Measurements from ENCODE around the gene SRC.

Gene SRC

GRCh38 chr20:37349517-37350491 is 3.9 kb downstream of the SRC start:
- in situ Hi-C loops (cut with HindIII; ENCODE audit: low sequenced_read_pairs): loop anchor here (5.0 kb wide), 1 partner anchor 83 kb away; no protein-coding TSS in a partner anchor

DNA sequence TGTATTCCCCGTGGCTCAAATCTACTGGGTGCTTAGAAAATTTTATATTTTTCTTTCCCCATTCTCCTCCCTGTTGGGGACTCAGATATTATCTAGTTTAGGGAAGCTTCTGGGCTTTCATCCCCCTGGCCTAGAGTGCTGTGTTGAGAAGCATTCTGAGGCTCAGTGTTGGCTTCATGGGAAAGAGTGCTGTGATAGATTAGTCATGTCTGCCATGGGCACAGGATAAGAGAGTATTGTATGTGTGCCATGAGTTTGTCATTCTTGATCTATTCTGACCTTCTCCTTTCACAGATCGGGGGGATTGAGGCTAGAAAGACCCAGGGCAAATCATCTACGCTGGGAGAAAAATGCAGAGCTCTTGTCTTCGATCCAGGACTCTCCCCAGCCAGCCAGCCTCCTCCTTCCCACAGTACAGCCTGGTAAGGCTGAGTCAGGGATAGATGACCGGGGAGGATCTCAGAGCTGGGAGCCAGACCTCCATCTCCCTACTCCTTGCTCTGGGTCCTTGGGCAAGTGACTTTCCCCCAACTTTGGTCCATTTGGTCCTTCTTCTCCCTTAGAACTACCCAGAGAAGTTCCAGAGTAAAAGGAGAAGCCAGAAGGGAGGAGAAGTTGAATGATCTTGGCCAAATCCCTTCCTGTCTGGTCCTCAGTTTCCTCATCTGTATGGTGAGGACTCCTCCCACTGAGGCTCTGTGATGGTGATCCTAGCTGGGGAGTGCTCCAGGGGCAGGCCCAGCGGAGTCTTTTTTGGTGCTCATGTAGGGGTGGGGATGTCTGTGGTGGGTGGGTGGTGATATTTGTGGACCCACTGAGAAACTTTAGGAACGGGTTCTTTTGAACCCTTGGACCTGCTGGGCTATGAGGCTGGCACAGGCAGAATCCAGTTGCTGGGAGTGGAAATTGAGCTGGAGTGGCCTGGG is 5.0 kb downstream of the SRC start:
- in situ Hi-C loops (cut with HindIII; ENCODE audit: low sequenced_read_pairs): loop anchor here (5.0 kb wide), 1 partner anchor 84 kb away; no protein-coding TSS in a partner anchor

- in situ Hi-C loops (cut with HindIII; ENCODE audit: low sequenced_read_pairs): loop anchor here (5.0 kb wide), 1 partner anchor 85 kb away; no protein-coding TSS in a partner anchor
These were observed 6.0 kb downstream of the SRC start for GRCh38 chr20:37351689-37352607.

- in situ Hi-C loops (cut with HindIII; ENCODE audit: low sequenced_read_pairs): loop anchor here (5.0 kb wide), 1 partner anchor 85 kb away; no protein-coding TSS in a partner anchor
These were observed 6.7 kb downstream of the SRC start for GRCh38 chr20:37352608-37352980.

- in situ Hi-C loops (cut with HindIII; ENCODE audit: low sequenced_read_pairs): loop anchor here (5.0 kb wide), 1 partner anchor 86 kb away; no protein-coding TSS in a partner anchor
These were observed 7.4 kb downstream of the SRC start for GRCh38 chr20:37353285-37353849.

GRCh38 chr20:37354210-37355195 is 8.6 kb downstream of the SRC start:
- in situ Hi-C loops (cut with HindIII; ENCODE audit: low sequenced_read_pairs): loop anchor here (5.0 kb wide), 1 partner anchor 87 kb away; no protein-coding TSS in a partner anchor

DNA sequence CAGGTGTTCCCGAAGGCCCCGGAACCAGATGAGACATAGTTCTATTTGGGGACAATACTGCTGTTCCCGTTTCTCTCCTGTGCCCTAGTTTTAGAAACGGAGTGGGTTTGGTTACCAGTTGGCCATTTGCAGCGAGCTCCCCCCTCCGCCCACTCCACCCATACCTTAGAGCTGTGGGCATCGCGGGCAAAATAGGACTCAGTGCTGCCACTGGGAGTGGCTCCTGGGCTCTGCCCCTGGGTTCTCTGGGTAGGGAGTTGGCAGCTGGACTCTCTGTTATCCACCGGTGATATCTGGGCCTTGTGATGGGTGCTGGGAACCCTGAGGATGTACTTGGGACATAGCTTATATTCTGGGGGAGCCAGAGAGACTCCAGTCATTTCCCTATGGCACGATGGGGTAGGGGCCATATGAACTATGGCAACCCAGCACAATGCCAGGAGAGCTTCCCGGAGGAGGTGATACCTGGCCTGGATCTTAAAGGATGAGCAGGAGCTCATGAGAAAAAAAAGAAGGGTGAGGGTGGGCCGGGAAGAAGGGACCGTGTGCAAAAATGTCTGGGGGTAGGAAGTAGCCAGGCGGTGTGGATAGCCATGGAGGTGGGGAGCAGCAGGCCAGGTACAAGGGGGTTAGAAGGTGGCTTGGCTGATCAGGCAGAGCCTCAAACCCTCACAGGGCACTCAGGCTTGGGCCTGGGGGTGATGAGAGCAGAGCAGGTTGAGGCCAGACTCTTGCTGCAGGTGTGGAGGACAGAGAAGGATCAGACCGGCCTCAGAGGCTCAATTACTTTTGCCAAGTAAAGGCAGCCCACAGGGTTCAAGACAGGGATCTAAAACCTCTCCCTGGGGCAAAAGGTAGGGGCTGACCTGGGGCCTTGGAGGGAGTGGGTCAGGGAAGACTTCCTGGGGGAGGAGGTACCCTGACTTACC is 9.6 kb downstream of the SRC start:
- in situ Hi-C loops (cut with HindIII; ENCODE audit: low sequenced_read_pairs): no loop called here

DNA sequence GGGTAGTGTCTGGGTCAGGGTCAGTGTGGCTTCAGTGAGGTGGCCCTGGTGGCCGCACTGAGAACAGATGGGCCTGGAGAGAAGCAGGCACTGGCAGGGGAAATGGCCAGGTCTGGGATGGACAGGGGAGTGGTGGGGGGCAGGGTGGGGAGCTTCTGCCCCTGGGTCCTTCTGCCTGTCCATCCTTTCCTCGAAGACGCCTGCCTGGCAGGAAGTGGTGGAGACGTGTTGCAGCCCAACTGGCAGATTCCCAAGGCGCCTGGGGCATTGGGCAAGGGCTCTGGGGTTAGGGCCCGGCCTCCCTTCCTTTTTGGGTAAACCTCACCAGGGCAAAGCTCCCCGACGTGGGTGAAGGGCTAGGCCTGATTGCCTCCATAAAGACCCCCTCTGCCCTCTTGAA is 10.4 kb downstream of the SRC start:
- in situ Hi-C loops (cut with HindIII; ENCODE audit: low sequenced_read_pairs): no loop called here

DNA sequence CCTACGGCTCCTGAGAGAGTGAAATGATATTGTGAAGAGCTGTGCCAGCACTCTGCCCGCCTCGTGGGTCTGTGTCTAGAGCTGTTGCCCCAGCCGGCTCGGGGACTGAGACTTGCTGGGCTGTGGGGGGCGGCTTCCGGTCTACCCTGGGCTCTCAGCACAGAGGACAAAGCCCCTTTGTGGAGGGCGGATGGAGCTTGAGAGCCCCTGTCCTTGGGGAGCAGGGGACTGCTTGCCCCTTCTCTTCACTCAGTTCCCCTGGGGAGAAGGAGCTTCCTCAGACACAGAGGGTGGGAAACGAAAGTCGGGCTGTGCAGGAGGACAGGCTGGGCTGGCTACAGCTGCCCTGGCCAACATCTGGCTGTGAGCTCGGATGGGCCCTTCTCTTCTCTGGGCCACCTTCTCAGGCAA is 11.0 kb downstream of the SRC start:
- in situ Hi-C loops (cut with HindIII; ENCODE audit: low sequenced_read_pairs): no loop called here

- in situ Hi-C loops (cut with HindIII; ENCODE audit: low sequenced_read_pairs): no loop called here
These were observed 11.8 kb downstream of the SRC start for GRCh38 chr20:37357481-37358365.

DNA sequence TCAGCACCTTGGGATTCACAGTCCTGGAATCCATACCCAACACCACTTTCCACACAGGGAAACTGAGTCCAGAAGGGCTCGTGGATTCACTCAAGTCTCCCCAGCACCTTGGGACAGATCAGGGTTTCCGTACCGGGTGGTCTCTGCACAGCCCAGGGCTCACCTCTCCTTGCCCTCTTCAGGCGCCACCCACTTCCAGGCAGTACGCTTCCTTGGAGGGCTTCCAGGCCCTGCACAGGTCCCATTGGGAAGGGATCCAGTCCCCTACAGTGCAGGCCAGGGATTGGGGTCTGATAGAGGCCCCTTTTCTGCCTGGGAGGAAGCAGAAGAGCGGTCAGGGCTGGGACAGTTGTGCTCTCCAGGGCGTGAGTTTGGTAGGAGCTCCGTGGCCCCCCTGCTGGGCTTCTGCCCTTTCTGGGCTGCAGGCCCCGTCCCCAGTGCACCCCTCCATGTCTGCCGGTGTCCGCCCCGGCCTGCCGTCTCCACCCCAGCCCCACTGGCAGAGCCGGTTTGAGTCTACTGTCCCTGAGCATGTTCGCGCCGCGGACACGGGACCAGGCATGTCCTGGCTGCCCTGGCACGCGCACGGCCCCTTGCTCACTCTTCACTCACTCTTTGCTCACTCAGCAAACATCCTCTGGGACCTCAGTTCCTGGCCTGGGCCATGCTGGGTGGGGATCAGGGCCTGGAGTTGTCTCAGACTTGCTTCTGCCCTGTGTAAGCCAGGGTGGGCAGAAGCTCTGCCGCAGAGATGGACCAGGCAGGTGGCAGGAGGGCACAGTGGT is 12.6 kb downstream of the SRC start:
- in situ Hi-C loops (cut with HindIII; ENCODE audit: low sequenced_read_pairs): no loop called here

DNA sequence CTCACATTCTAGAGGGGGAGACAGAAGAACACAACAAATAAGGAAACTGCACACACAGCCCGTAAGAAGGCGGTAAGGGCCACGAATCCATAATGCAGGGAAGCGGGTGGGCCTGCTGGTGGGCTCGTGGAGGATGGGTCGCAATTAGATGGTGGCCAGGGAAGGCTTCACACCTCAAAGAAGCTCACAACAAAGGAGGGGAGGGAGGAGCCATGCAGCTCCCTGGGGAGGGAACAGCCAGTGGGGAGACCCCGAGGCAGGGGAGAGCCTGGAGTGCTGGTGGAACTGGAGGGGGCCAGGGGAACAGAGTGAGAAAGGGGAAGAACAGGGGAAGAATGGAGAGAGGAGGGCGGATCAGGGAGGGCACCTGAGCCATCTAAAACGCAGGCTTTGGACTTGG is 13.4 kb downstream of the SRC start:
- in situ Hi-C loops (cut with HindIII; ENCODE audit: low sequenced_read_pairs): no loop called here

DNA sequence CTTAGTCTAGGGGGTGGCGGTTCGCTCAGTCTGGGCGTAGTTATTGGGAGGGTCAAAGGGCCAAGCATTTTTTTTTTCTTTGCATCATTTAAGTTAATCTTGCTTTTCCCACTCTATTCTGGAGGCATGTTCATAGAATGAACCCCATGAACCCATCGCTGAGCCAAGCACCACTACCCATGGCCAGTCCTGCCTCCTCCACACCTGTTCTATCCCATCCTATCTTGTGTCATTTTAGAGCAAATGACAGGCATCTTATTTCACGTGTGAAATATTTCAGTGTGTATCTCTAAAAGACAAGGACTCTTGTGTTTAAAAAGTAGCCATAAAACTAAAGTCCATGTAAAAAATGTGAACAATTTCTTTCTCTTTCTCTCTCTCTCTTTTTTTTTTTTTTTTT is 13.9 kb downstream of the SRC start:
- in situ Hi-C loops (cut with HindIII; ENCODE audit: low sequenced_read_pairs): no loop called here

DNA sequence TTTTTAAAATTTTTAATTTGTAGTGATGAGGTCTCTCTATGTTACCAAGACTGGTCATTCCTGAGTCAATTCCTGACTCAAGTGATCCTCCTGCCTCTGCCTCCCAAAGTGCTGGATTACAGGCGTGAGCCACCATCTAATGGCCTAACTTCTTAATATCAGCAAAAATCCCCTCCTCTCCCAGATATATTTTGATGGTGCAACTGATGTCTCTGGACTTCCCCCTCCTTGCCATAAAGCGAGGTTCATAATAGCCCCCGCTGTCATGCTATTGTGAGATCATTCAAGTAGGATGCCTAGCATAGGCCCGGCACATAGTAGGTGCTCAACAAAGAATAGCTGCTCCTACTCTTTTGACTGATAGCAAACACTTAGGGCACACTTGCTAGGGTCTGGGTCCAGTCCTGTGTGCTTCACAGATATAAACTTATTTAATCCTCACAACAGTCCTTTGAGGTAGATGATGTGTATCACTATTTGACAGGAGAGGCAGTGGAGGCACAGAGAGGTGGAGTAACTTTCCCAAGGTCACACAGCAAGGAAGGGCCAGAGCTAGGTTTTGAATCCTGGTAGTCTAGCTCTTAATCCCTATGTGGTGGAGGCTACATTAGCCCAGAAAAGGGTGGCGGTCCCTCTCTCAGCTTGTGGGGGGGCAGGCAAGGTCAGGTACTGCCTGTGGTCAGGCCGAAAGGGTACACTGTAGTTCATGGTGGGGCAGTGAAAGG is 14.6 kb downstream of the SRC start:
- in situ Hi-C loops (cut with HindIII; ENCODE audit: low sequenced_read_pairs): no loop called here

DNA sequence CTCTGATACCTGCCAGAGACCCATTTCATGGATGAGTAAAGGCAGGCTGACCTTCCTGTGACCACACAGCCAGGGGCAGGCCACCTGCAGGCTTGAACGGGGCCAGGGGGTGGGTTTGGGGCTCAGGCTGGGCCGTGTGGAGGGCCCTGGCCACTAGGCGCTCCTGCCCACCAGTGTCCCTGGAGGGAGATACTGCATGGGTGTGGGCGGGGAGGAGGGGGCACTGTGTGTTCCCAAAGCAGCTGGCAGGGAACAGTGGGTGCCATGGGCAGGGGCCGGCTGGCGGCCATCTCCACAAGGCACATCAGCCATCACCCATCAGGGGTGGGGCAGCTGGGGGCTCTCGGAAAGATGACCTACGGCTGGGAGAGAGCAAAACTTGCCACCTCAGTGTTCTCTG is 15.4 kb downstream of the SRC start:
- in situ Hi-C loops (cut with HindIII; ENCODE audit: low sequenced_read_pairs): no loop called here
